Fibroblast of mammary gland (primary cell): ENCODE data around the gene APOA4.
A peak's percentile ranks its signal among the peaks of the same experiment; 100 is the strongest.

Source experiments
- DNase-seq: peaks from one replicate; pipeline ENCODE4 v3.0.0-alpha.2; 2010; ENCODE audit warnings: low read depth
- H3K4me3 ChIP-seq: 2 replicates; pipeline ENCODE4 v1.5.1; 2011; ENCODE audit warnings: low read depth, mild to moderate bottlenecking, low read length, moderate library complexity; ENCODE audit not compliant: control insufficient read depth
- CTCF ChIP-seq: conservative IDR thresholded peaks from 2 replicates; pipeline ENCODE4 v1.5.1; 2011; ENCODE audit warnings: low read depth, low read length, inconsistent platforms; ENCODE audit not compliant: control insufficient read depth, insufficient read depth

APOA4 gene

GRCh38 chr11:116831790-116832349, 8.8 kb upstream of the APOA4 start:
- TF ChIP-seq CTCF = no peak
- no peak overlapping the region for H3K4me3 ChIP-seq
- no peak for DNase-seq

GRCh38 chr11:116830184-116830912, 7.2 kb upstream of the APOA4 start:
- TF ChIP-seq CTCF = no peak
- no peak overlapping the region for H3K4me3 ChIP-seq
- DNase-seq = no peak

GRCh38 chr11:116829525-116830183, 6.5 kb upstream of the APOA4 start, which contains the start of gene APOC3:
TSS of gene APOC3 (plus strand) at chr11:116829907. CDS start at chr11:116830583, 676 bp downstream.
- no peak within 1 kb of the TSS for H3K4me3 ChIP-seq
- DNase-seq = peak; percentile 49
- no peak for TF ChIP-seq CTCF

GRCh38 chr11:116828632-116829524, 5.8 kb upstream of the APOA4 start:
- no peak for TF ChIP-seq CTCF
- no peak for DNase-seq
- H3K4me3 ChIP-seq = no peak overlapping the region

GRCh38 chr11:116827461-116827860, 4.4 kb upstream of the APOA4 start:
- H3K4me3 ChIP-seq = no peak overlapping the region
- no peak for TF ChIP-seq CTCF
- no peak for DNase-seq

- DNase-seq = no peak
- no peak for TF ChIP-seq CTCF
These were observed 3.8 kb upstream of the APOA4 start for GRCh38 chr11:116826751-116827431.

More at GRCh38 chr11:116826751-116827431, 3.8 kb upstream of the APOA4 start:
- H3K4me3 ChIP-seq = no peak overlapping the region
